SU-DHL-6 (cell line): Measurements from ENCODE around the gene MIGA1.
A peak's percentile ranks its signal among the peaks of the same experiment; 100 is the strongest.

Source experiments
- H2AFZ ChIP-seq: fragments of 200-600 bp; sonication (generic); 2 replicates; pipeline ENCODE4 v1.6.1; 2014; ENCODE audit warnings: low read depth, mild to moderate bottlenecking, moderate library complexity, mixed read lengths, antibody characterized with exemption, low read length; ENCODE audit not compliant: severe bottlenecking
- H3F3A ChIP-seq: fragments of 200-600 bp; shearing (Covaris generic); 2 replicates; pipeline ENCODE4 v1.6.0; 2016; ENCODE audit warnings: antibody characterized with exemption, mild to moderate bottlenecking; ENCODE audit not compliant: insufficient read depth
- H3K27ac ChIP-seq: fragments of 200-600 bp; sonication (generic); 2 replicates; pipeline ENCODE4 v1.5.1; 2016; ENCODE audit warnings: low read depth, mild to moderate bottlenecking, low read length, moderate library complexity, mixed read lengths
- H3K27me3 ChIP-seq: fragments of 200-600 bp; sonication (generic), shearing (Covaris generic); 2 replicates; pipeline ENCODE4 v1.6.0; 2014; ENCODE audit warnings: mild to moderate bottlenecking, low read length
- H3K36me3 ChIP-seq: fragments of 200-600 bp; sonication (generic); 2 replicates; pipeline ENCODE4 v1.6.1; 2014; ENCODE audit warnings: mild to moderate bottlenecking, low read length, mixed read lengths
- H3K4me2 ChIP-seq: fragments of 300-600, 200-600 bp; shearing (Covaris generic), sonication (generic); 2 replicates; pipeline ENCODE4 v1.6.0; 2014; ENCODE audit warnings: low read length, low read depth, mild to moderate bottlenecking; ENCODE audit not compliant: poor library complexity, severe bottlenecking
- H3K4me3 ChIP-seq: fragments of 200-600 bp; sonication (generic); 2 replicates; pipeline ENCODE4 v1.5.1; 2014; ENCODE audit warnings: antibody characterized with exemption, low read length, mild to moderate bottlenecking, mixed read lengths; ENCODE audit not compliant: insufficient read depth, poor library complexity, severe bottlenecking
- H3K79me2 ChIP-seq: fragments of 200-600 bp; sonication (generic); 2 replicates; pipeline ENCODE4 v1.6.1; 2014; ENCODE audit warnings: mild to moderate bottlenecking, low read length, moderate library complexity; ENCODE audit not compliant: insufficient read depth
- H3K9ac ChIP-seq: fragments of 200-600 bp; sonication (generic); 2 replicates; pipeline ENCODE4 v1.7.0; 2014; ENCODE audit warnings: mild to moderate bottlenecking, low read length
- H3K9me2 ChIP-seq: fragments of 200-600 bp; sonication (generic); replicated peaks from 2 replicates; pipeline ENCODE4 v1.6.1; 2014; ENCODE audit warnings: low read length; ENCODE audit not compliant: insufficient read depth
- H3K9me3 ChIP-seq: fragments of 200-600 bp; sonication (generic); 2 replicates; pipeline ENCODE4 v1.6.1; 2014; ENCODE audit warnings: low read length, mixed read lengths; ENCODE audit not compliant: insufficient read depth
- H4K20me1 ChIP-seq: fragments of 200-600 bp; sonication (generic); 2 replicates; pipeline ENCODE4 v1.6.1; 2014; ENCODE audit warnings: low read depth, mild to moderate bottlenecking, antibody characterized with exemption, low read length, moderate library complexity, mixed read lengths
- CTCF ChIP-seq: fragments of 200-600 bp; sonication (generic); IDR thresholded peaks from one replicate; pipeline ENCODE4 v1.5.1; 2017; ENCODE audit warnings: antibody characterized with exemption, mild to moderate bottlenecking, low read length, moderate library complexity; ENCODE audit not compliant: insufficient read depth, poor library complexity, severe bottlenecking
- EZH2phosphoT487 ChIP-seq: fragments of 200-600 bp; sonication (generic), shearing (Covaris generic); conservative IDR thresholded peaks from 2 replicates; pipeline ENCODE4 v1.6.1; 2018; ENCODE audit warnings: mild to moderate bottlenecking, antibody characterized with exemption, low read length, moderate library complexity, mixed read lengths

Gene MIGA1

GRCh38 chr1:77900687-77901293, 121.3 kb downstream of the MIGA1 start:
- TF ChIP-seq CTCF (peak; percentile 76), EZH2phosphoT487 (no peak)
- Histone ChIP-seq H3K9ac (no peak overlapping the region), H2AFZ (peak overlapping the region; percentile 14), H3K27ac (no peak overlapping the region), H4K20me1 (no peaks in the 10 kb centered on the region), H3F3A (no peaks in the 10 kb centered on the region), H3K79me2 (no peaks in the 10 kb centered on the region), H3K27me3 (no peaks in the 10 kb centered on the region), H3K4me2 (no peak overlapping the region), H3K4me3 (no peak overlapping the region), H3K9me2 (no peaks in the 10 kb centered on the region), H3K36me3 (no peaks in the 10 kb centered on the region), H3K9me3 (no peaks in the 10 kb centered on the region)

- H3K79me2 ChIP-seq = no peaks in the 10 kb centered on the region
These were observed 126.2 kb downstream of the MIGA1 start for GRCh38 chr1:77905603-77906002.

GRCh38 chr1:77906019-77906545, 126.6 kb downstream of the MIGA1 start:
- Histone ChIP-seq H4K20me1 (no peaks in the 10 kb centered on the region), H3K36me3 (no peaks in the 10 kb centered on the region), H3K9ac (no peak overlapping the region), H3K27ac (no peak overlapping the region), H3K79me2 (no peaks in the 10 kb centered on the region), H2AFZ (no peak overlapping the region), H3K4me2 (no peak overlapping the region), H3K9me3 (no peaks in the 10 kb centered on the region), H3K4me3 (no peak overlapping the region), H3F3A (no peaks in the 10 kb centered on the region), H3K27me3 (no peaks in the 10 kb centered on the region), H3K9me2 (no peaks in the 10 kb centered on the region)
- no peak for TF ChIP-seq CTCF
- no peak for TF ChIP-seq EZH2phosphoT487

More at GRCh38 chr1:77905603-77906002, 126.2 kb downstream of the MIGA1 start:
- Histone ChIP-seq H3K9me3 (no peaks in the 10 kb centered on the region), H3K27me3 (no peaks in the 10 kb centered on the region), H4K20me1 (no peaks in the 10 kb centered on the region), H3K36me3 (no peaks in the 10 kb centered on the region), H3K9ac (no peak overlapping the region), H3K4me3 (no peak overlapping the region), H2AFZ (no peak overlapping the region), H3K27ac (no peak overlapping the region), H3F3A (no peaks in the 10 kb centered on the region), H3K9me2 (no peaks in the 10 kb centered on the region), H3K4me2 (no peak overlapping the region)
- TF ChIP-seq CTCF (no peak), EZH2phosphoT487 (no peak)
